GM11168 (cell line): ENCODE results near the gene GSN.

Experiments used
- in situ Hi-C: fragments of 300-500 bp; cut with MboI; formaldehyde crosslinking; loops from one replicate; pipeline ENCODE4 v1.12.0; 2022; ENCODE audit warnings: low sequenced_read_pairs; ENCODE audit not compliant: unreplicated experiment

Gene GSN

GRCh38 chr9:121271368-121272341, 3.7 kb downstream of the GSN start:
- in situ Hi-C loops: no loop called here

GRCh38 chr9:121272401-121272948, 4.5 kb downstream of the GSN start:
- in situ Hi-C loops: no loop called here

- in situ Hi-C loops: no loop called here
These were observed 5.3 kb downstream of the GSN start for GRCh38 chr9:121273064-121273775.

DNA sequence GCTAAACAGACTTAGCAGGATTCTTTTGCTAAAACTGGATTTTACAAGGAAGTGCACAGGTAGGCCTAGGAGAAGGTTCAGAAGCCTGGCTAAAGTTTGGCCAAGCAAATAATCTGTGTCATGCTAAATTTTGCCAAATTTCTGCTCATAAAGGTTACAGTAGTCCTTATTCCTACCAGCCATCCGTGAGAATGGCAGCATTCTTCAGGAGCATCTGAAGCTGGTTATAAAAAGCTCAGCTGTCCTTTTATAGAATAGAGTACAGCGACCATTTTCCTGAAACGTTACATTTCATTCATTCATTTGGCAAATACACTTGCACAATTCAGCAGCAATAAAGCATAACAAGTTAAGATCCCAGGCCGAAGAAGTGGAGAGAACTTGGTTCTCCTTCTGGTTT, 6.9 kb downstream of the GSN start:
- in situ Hi-C loops: no loop called here

DNA sequence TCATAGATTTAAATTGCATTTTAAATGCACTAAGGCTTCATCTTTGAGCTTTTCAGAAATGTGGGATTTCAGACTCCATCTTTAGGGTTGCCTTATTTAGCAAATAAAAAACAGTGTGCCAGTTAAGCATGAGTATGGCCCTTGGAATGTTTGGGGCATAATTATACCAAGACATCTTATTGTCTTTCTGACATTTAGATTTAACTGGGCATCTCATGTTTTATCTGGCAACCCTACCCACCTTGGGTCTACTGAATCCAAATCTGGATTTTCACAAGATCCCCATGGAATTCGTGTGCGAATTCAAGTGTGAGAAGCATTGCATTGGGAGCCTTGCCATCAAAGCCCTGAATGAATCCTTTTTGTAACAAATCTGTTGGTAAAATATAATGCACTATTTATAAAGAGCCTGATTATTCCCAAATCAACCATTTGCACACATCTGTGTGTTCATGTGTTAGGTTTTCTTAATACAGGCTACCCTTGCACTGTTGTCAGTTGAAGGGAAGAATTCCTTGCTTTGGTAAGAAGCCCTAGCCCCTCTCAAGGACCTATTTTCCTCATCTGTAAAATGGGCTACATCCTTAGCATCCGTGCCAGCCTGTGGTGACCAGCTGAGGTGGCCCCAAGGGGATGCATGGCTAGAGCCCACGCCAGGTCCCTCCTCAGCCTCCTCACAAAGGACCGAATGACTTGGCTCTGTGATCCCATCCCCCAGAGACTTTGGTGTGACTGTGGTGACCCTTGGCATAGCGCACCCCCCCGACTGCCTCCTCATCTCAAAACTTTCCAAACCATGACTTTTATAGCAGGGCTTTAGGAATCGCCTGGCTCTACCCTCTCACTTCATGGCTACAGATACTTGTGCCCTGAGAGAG, 8.1 kb downstream of the GSN start:
- in situ Hi-C loops: no loop called here

DNA sequence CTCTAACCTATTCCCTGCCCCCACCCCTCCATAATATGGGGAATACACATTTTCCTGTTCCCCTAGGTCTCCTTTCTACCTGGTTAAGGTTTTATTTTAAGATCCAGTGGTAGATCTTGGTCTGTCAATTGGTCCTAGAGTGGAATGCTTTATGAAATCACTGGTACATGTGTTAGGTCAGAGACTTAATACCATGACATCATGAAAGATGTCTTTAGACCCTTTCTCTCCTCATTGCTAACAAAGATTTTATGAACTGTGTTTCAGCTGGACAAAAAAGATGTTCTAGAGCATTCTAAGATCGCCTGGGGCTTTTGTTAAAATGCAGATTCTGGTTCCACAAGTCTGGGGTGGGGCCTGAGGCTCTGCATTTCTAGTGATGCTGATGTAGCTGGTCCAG, 9.1 kb downstream of the GSN start:
- in situ Hi-C loops: no loop called here

DNA sequence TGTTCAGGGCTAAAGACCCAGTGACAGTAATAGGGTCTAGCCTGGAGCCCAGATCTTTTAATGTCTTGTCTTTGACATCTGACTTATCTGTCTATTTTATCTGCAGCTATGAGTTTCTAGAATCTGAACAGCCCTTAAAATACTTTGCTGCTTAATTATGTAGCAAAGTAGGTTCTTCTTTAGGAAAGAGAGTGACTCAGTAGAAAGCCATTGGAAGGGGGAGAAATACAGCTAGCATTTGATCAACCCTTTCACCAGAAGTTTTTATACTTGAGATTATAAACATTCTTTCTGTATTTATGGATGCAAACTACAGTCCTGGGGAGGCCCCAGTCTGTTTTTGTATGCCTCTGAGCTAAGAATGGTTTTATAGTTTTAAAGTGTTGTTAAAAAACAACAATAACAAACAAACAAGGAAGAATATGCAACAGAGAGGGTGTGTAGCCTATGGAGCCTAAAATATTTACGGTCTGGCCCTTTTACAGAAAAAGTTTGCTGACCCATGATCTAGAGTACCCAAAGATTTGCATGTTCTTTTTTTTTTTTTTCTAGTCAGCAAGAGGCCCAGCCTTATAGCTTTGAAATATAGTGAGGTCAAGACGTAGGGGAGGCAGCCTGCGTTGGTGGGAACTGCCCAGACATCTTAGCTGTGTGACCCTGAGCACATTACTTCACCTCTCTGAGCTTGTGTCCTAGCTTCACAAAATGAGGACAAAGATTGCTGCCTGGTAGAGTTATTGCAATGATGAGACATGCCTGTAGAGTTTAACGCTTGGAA, 9.7 kb downstream of the GSN start:
- in situ Hi-C loops: no loop called here

GRCh38 chr9:121278477-121279261, 10.7 kb downstream of the GSN start:
- in situ Hi-C loops: no loop called here

DNA sequence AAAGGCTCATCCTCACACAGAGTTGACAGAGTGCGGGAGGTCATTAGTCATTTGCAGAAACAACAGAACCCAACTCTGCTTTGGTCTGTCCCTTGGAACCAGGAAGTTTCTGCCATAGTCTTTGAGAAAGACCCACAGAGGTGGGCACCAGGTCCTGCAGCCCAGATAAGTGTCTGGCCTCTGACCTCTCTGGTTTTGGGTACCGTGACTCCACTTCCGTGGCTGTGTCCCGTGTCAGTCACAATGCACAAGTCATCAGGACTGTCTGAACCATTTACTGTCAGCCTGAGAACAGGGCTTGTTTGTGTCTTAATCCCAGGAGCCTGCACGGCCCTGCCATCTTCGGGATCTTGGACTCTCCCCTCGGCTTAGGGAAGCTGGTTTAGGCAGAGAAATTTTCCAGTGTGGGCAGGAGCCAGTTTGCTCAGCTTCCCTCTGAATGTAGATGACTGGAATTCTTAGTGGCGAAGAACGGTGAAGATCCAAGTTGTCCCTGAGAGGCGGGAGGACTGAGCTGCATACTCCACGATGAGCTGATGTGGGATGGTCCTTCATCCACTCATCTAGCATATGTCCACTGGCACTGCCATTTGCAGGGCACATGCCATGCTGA, 11.9 kb downstream of the GSN start:
- in situ Hi-C loops: no loop called here

- in situ Hi-C loops: no loop called here
These were observed 13.0 kb downstream of the GSN start for GRCh38 chr9:121280715-121281613.

- in situ Hi-C loops: no loop called here
These were observed 13.8 kb downstream of the GSN start for GRCh38 chr9:121281614-121282276.

GRCh38 chr9:121282277-121283079, 14.5 kb downstream of the GSN start:
- in situ Hi-C loops: no loop called here

DNA sequence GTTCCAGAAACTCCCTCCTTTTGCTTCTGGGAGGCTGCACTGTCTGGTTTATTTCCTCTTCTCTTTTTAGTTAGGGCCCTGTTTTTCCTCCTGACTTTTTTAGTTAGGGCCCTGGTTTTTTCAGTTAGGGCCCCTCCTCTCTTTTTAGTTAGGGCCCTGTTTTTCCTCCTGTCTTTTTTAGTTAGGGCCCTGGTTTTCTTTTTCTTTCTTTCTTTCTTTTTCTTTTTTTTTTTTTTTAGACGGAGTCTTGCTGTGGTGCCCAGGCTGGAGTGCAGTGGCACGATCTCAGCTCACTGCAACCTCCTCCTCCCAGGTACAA, 15.1 kb downstream of the GSN start:
- in situ Hi-C loops: no loop called here

DNA sequence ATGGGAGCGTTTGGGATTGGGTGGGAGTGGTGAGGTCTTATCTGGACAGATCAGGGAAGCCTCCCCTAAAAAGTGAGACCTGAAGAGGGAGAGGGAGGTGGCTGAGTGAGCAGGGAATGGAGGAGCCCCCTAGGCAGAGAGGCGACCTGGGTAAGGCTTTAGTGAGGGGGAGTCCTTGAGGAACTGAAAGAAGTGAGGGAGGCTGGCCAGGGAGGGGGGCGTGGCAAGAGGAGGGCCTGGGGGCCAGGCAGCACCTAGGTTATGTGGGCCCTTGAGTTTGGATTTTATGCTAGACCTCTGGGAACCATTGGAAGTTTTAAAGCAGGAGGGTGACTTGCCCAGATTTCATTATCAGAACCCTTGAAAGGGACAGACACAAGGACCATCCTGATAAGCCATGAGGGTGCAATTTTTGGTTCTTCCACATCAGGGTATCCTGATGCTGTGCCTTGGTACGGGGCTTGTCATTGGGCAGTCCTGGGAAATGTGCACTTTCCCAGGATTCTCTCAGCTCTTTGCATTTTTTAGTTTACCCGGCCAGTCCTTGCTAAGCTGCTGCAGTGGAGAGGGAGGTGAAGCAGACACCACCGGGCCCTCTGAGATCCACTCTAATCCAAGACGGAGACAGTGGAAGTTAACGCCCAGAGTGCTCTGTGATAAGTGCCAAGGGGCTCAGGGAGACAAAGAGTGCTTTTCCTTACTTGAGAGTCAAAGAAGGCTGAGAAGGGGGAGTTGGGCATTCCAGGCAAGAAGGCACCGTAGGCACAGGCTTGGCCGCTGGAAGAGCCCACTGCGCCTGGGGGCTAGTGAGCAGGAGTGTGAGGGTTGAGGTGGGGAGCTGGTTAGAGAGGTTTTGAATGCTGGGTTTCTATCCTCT, 16.1 kb downstream of the GSN start:
- in situ Hi-C loops: no loop called here

GRCh38 chr9:121284733-121285451, 16.9 kb downstream of the GSN start:
- in situ Hi-C loops: no loop called here
